DND-41 (cell line): ENCODE measurements around the gene LLPH.

Experiments
- EZH2 ChIP-seq: IDR thresholded peaks from 3 replicates; pipeline ENCODE4 v1.6.1; 2012; ENCODE audit warnings: borderline replicate concordance, low read depth, mild to moderate bottlenecking, moderate library complexity, low read length, inconsistent platforms; ENCODE audit not compliant: severe bottlenecking
- TF ChIP-seq, protein P1 (sequence below): IDR thresholded peaks from 2 replicates; pipeline ENCODE4 v1.5.1; 2012; ENCODE audit warnings: borderline replicate concordance, low read length, moderate library complexity, mild to moderate bottlenecking; ENCODE audit not compliant: poor library complexity, severe bottlenecking; ENCODE audit errors: extremely low read depth

DNA sequence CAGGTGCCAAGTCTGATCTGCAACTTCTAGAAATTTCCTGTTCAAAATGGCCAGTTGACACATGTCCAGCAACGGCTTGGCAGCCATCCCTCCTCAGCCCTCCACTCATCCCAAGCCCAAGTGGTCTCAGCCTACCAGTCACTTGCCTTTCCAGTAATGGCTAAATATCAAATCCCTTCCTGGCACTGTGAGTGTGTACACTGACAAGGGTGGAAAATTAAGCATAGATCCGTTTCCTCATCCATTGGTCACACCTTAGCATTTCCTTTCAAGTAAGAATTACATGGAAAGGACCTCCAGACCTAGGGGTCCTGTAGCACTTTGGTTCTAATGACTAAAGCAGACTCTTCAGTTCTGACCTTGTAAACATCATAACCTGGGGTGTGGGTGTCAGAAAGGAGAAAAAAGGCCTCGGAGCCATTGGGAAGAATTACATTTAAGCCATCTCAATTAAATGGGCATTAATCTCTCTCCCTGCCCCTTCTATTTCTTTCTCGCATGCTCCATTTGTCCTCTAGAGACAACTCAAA is 15.4 kb downstream of the LLPH start:
- TF ChIP-seq, protein P1, sequence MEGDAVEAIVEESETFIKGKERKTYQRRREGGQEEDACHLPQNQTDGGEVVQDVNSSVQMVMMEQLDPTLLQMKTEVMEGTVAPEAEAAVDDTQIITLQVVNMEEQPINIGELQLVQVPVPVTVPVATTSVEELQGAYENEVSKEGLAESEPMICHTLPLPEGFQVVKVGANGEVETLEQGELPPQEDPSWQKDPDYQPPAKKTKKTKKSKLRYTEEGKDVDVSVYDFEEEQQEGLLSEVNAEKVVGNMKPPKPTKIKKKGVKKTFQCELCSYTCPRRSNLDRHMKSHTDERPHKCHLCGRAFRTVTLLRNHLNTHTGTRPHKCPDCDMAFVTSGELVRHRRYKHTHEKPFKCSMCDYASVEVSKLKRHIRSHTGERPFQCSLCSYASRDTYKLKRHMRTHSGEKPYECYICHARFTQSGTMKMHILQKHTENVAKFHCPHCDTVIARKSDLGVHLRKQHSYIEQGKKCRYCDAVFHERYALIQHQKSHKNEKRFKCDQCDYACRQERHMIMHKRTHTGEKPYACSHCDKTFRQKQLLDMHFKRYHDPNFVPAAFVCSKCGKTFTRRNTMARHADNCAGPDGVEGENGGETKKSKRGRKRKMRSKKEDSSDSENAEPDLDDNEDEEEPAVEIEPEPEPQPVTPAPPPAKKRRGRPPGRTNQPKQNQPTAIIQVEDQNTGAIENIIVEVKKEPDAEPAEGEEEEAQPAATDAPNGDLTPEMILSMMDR, result no peak
- no peak for TF ChIP-seq EZH2
